H9 (cell line): ENCODE measurements around the gene CRLF3. TPM values are rescaled to one million over a fixed set of nuclear protein-coding genes. Genes with fewer than 3 reads are reported as not detected.
"Not testable (repeated sequence)": the region's sequence is repeated elsewhere in the genome, so short reads cannot be mapped to it uniquely, and the experiment has no call there.

Experiments
- DNase-seq: peaks from one replicate; pipeline ENCODE4 v3.0.0-alpha.2; 2017
- H2AFZ ChIP-seq: one replicate; pipeline ENCODE4 v1.6.1; 2013; ENCODE audit warnings: mild to moderate bottlenecking, low read length, control low read depth, moderate library complexity
- H2AK5ac ChIP-seq: 2 replicates; pipeline ENCODE4 v1.6.1; 2013; ENCODE audit warnings: low read length, control low read depth, mixed read lengths; ENCODE audit not compliant: insufficient read length
- H2BK120ac ChIP-seq: one replicate; pipeline ENCODE4 v1.6.1; 2013; ENCODE audit warnings: low read depth, mild to moderate bottlenecking, low read length, control low read depth, inconsistent platforms; ENCODE audit not compliant: poor library complexity, severe bottlenecking
- H2BK12ac ChIP-seq: 2 replicates; pipeline ENCODE4 v1.6.1; 2013; ENCODE audit warnings: low read length, control low read depth, mixed read lengths, low read depth; ENCODE audit not compliant: insufficient read length
- H2BK15ac ChIP-seq: 2 replicates; pipeline ENCODE4 v1.6.1; 2013; ENCODE audit warnings: low read depth, low read length, control low read depth
- H2BK20ac ChIP-seq: one replicate; pipeline ENCODE4 v1.6.1; 2013; ENCODE audit warnings: low read depth, mild to moderate bottlenecking, low read length, control low read depth, inconsistent platforms; ENCODE audit not compliant: poor library complexity, severe bottlenecking
- H2BK5ac ChIP-seq: 2 replicates; pipeline ENCODE4 v1.6.1; 2013; ENCODE audit warnings: low read length, control low read depth, mixed read lengths; ENCODE audit not compliant: insufficient read length
- H3K14ac ChIP-seq: 2 replicates; pipeline ENCODE4 v1.6.1; 2013; ENCODE audit warnings: low read length, control low read depth; ENCODE audit not compliant: insufficient read depth
- H3K18ac ChIP-seq: 2 replicates; pipeline ENCODE4 v1.6.1; 2013; ENCODE audit warnings: low read depth, mild to moderate bottlenecking, mixed read lengths, low read length, control low read depth; ENCODE audit not compliant: insufficient read length
- H3K23ac ChIP-seq: 2 replicates; pipeline ENCODE4 v1.6.1; 2013; ENCODE audit warnings: low read length, control low read depth, mixed read lengths, low read depth; ENCODE audit not compliant: insufficient read length
- H3K23me2 ChIP-seq: 2 replicates; pipeline ENCODE4 v1.6.1; 2013; ENCODE audit warnings: low read depth, mild to moderate bottlenecking, mixed read lengths, low read length, control low read depth; ENCODE audit not compliant: insufficient read length, poor library complexity, severe bottlenecking
- H3K27ac ChIP-seq: 2 replicates; pipeline ENCODE4 v1.5.1; 2013; ENCODE audit warnings: low read length, control low read depth, mixed read lengths, low read depth; ENCODE audit not compliant: insufficient read length
- H3K27me3 ChIP-seq: 2 replicates; pipeline ENCODE4 v1.6.1; 2013; ENCODE audit warnings: low read length, control low read depth, inconsistent platforms; ENCODE audit not compliant: insufficient read depth
- H3K4ac ChIP-seq: 2 replicates; pipeline ENCODE4 v1.6.1; 2013; ENCODE audit warnings: low read depth, mild to moderate bottlenecking, control low read depth, inconsistent platforms, low read length, moderate library complexity
- H3K4me1 ChIP-seq: 2 replicates; pipeline ENCODE4 v1.6.1; 2013; ENCODE audit warnings: low read length, control low read depth, inconsistent platforms; ENCODE audit not compliant: insufficient read depth
- H3K4me2 ChIP-seq: 2 replicates; pipeline ENCODE4 v1.6.1; 2013; ENCODE audit warnings: low read length, control low read depth, mixed read lengths; ENCODE audit not compliant: insufficient read length, insufficient read depth
- H3K56ac ChIP-seq: 2 replicates; pipeline ENCODE4 v1.6.1; 2013; ENCODE audit warnings: low read depth, mild to moderate bottlenecking, mixed read lengths, low read length, control low read depth; ENCODE audit not compliant: insufficient read length
- H3K79me1 ChIP-seq: 2 replicates; pipeline ENCODE4 v1.6.1; 2013; ENCODE audit warnings: low read depth, mild to moderate bottlenecking, moderate library complexity, low read length, control low read depth, inconsistent platforms; ENCODE audit not compliant: insufficient read depth, poor library complexity, severe bottlenecking
- H3K79me2 ChIP-seq: 2 replicates; pipeline ENCODE4 v1.6.1; 2013; ENCODE audit warnings: low read length, control low read depth, inconsistent platforms; ENCODE audit not compliant: insufficient read depth
- H3K9ac ChIP-seq: 2 replicates; pipeline ENCODE4 v1.6.1; 2013; ENCODE audit warnings: low read length, control low read depth, mixed read lengths; ENCODE audit not compliant: insufficient read length; ENCODE audit errors: extremely low read depth
- H3K9me3 ChIP-seq: one replicate; pipeline ENCODE4 v1.6.1; 2013; ENCODE audit warnings: low read depth, low read length, inconsistent platforms; ENCODE audit not compliant: control insufficient read depth
- H3T11ph ChIP-seq: one replicate; pipeline ENCODE4 v1.6.1; 2013; ENCODE audit warnings: mild to moderate bottlenecking, low read length, control low read depth, inconsistent platforms
- H4K20me1 ChIP-seq: one replicate; pipeline ENCODE4 v1.6.1; 2013; ENCODE audit not compliant: control insufficient read depth, insufficient read length, insufficient read depth
- H4K5ac ChIP-seq: 2 replicates; pipeline ENCODE4 v1.6.1; 2013; ENCODE audit warnings: low read depth, mild to moderate bottlenecking, mixed read lengths, low read length, control low read depth; ENCODE audit not compliant: insufficient read length
- H4K8ac ChIP-seq: replicated peaks from 2 replicates; pipeline ENCODE4 v1.6.1; 2013; ENCODE audit warnings: low read length, control low read depth, mixed read lengths, low read depth; ENCODE audit not compliant: insufficient read length
- H4K91ac ChIP-seq: 2 replicates; pipeline ENCODE4 v1.6.1; 2013; ENCODE audit warnings: low read depth, mild to moderate bottlenecking, moderate library complexity, mixed read lengths, low read length, control low read depth; ENCODE audit not compliant: insufficient read length
- H3K27ac Mint-ChIP-seq, 3 experiments: 2 replicates in 2 of 3; 3 replicates in 1 of 3; pipeline ENCODE4 v1.8.0; 2020 to 2021; ENCODE audit warnings: mixed read lengths in 3 of 3, mild to moderate bottlenecking in 1 of 3, moderate library complexity in 1 of 3
- H3K27me3 Mint-ChIP-seq: 2 replicates; pipeline ENCODE4 v1.8.0; 2021; ENCODE audit warnings: low read depth, mild to moderate bottlenecking, moderate library complexity, mixed read lengths
- H3K36me3 Mint-ChIP-seq, 3 experiments: 2 replicates in 2 of 3; 3 replicates in 1 of 3; pipeline ENCODE4 v1.8.0; 2020 to 2021; ENCODE audit warnings: low read depth in 3 of 3, mixed read lengths in 3 of 3; ENCODE audit not compliant: insufficient read depth in 1 of 3
- H3K4me1 Mint-ChIP-seq, 2 experiments: 2 replicates each; pipeline ENCODE4 v1.8.0; 2020; ENCODE audit warnings: mixed read lengths in 2 of 2
- H3K4me3 Mint-ChIP-seq, 2 experiments: 2 replicates in 1 of 2; 3 replicates in 1 of 2; pipeline ENCODE4 v1.8.0; 2020 to 2021; ENCODE audit warnings: mild to moderate bottlenecking in 2 of 2, mixed read lengths in 2 of 2, moderate library complexity in 1 of 2
- H3K9me3 Mint-ChIP-seq, 2 experiments: 2 replicates in 1 of 2; 3 replicates in 1 of 2; pipeline ENCODE4 v1.8.0; 2020; ENCODE audit warnings: mild to moderate bottlenecking in 2 of 2, mixed read lengths in 2 of 2, moderate library complexity in 1 of 2
- WGBS: extraction: QIAGEN DNeasy Blood & Tissue Kit; methylation state at CpG from one replicate; pipeline ENCODE4 v1.1.7; 2013; ENCODE audit warnings: missing lambda C conversion rate, low lambda C conversion rate, mixed read lengths; ENCODE audit not compliant: insufficient read length; ENCODE audit errors: extremely low coverage; 5-methylcytosine and 5-hydroxymethylcytosine counted together
- total RNA-seq: library from RNA; stranded (reverse); gene quantifications from 2 replicates; pipeline ENCODE4 v1.2.1, GENCODE V29; 2021
- TF ChIP-seq, protein P1 (sequence below): fragments of 200-600 bp; sonication (generic); conservative IDR thresholded peaks from 3 replicates; pipeline ENCODE4 v1.8.0; 2021; ENCODE audit warnings: antibody characterized with exemption, mild to moderate bottlenecking

CRLF3 gene
- total RNA-seq, 1 experiment from 2014 or later = 18.1 TPM

DNA sequence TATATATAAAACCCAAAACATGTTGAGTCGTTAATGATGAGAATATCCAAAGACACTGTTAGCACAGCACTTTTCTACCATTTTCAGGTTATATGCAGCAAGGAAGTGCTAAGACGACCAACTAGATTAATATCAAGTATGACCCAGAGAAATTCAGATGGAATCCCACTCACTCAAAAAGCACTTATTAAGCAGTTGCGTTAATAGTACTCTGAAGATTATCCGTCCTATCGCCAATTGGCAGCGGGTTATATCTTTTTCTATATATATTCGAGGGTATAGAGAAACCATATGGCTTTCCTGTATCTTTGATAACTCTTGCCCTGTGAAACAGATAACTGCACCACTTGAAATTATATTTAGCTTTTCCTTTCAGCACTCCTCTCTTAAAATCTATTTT is 1.1 kb downstream of the CRLF3 start:
- Histone ChIP-seq H2AK5ac (no peak overlapping the region), H2BK5ac (no peak overlapping the region), H4K5ac (no peak overlapping the region), H2BK15ac (no peak overlapping the region), H4K20me1 (no peaks in the 10 kb centered on the region), H4K91ac (no peak overlapping the region), H2BK20ac (no peak overlapping the region), H2BK120ac (no peak overlapping the region), H3T11ph (no peak overlapping the region), H3K4me2 (peak overlapping the region; percentile 67), H3K79me2 (peaks cover 3% of the 10 kb centered on the region; the same call in 1 of the 2 replicates), H2BK12ac (no peak overlapping the region), H3K9me3 (no peaks in the 10 kb centered on the region), H3K27me3 (no peaks in the 10 kb centered on the region), H4K8ac (no peak overlapping the region), H3K56ac (no peak overlapping the region), H3K23ac (no peak overlapping the region), H3K23me2 (no peaks in the 10 kb centered on the region), H3K4me1 (no peaks in the 10 kb centered on the region), H2AFZ (no peak overlapping the region), H3K18ac (no peak overlapping the region), H3K4ac (no peak overlapping the region), H3K9ac (no peak overlapping the region), H3K27ac (no peak overlapping the region), H3K14ac (no peak overlapping the region), H3K79me1 (peaks cover 2% of the 10 kb centered on the region)
- peak overlapping the region; percentile 88 to 99 (median 98); a peak in 4 of 7 replicates for H3K27ac Mint-ChIP-seq
- TF ChIP-seq, protein P1, sequence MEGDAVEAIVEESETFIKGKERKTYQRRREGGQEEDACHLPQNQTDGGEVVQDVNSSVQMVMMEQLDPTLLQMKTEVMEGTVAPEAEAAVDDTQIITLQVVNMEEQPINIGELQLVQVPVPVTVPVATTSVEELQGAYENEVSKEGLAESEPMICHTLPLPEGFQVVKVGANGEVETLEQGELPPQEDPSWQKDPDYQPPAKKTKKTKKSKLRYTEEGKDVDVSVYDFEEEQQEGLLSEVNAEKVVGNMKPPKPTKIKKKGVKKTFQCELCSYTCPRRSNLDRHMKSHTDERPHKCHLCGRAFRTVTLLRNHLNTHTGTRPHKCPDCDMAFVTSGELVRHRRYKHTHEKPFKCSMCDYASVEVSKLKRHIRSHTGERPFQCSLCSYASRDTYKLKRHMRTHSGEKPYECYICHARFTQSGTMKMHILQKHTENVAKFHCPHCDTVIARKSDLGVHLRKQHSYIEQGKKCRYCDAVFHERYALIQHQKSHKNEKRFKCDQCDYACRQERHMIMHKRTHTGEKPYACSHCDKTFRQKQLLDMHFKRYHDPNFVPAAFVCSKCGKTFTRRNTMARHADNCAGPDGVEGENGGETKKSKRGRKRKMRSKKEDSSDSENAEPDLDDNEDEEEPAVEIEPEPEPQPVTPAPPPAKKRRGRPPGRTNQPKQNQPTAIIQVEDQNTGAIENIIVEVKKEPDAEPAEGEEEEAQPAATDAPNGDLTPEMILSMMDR = no peak
- WGBS = no CpG with 5 or more reads among the region's 7 CpGs
- peaks cover 0 to 8% (median 0%) of the 10 kb centered on the region in 3 experiments; a peak in 4 of 7 replicates for H3K36me3 Mint-ChIP-seq
- H3K9me3 Mint-ChIP-seq = no peaks in the 10 kb centered on the region; a peak in 1 of 5 replicates
- peaks cover 24 to 29% of the 10 kb centered on the region in 2 experiments for H3K4me1 Mint-ChIP-seq
- DNase-seq = no peak
- peak overlapping the region; percentile 97 for H3K4me3 Mint-ChIP-seq
- H3K27me3 Mint-ChIP-seq = peaks cover 2% of the 10 kb centered on the region

DNA sequence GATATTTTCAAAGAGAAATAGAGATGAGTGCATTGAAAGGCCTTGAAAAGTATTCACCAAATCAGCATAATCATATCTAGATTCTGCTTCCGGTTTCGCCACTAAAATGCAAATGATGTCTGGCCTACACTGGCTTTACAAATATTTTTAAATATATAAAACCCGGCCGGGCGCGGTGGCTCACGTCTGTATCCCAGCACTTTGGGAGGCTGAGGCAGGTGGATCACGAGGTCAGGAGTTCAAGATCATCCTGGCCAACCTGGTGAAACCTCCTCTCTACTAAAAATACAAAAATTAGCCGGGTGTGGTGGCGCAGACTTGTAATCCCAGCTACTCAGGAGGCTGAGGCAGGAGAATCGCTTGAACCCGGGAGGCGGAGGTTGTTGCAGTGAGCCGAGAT is 1.6 kb downstream of the CRLF3 start:
- DNase-seq, H3K4me2 ChIP-seq, H3K36me3 Mint-ChIP-seq, H3T11ph ChIP-seq, H3K23me2 ChIP-seq, H3K9me3 Mint-ChIP-seq, H2BK12ac ChIP-seq, H3K27ac ChIP-seq, H3K14ac ChIP-seq, H3K56ac ChIP-seq, H3K27me3 Mint-ChIP-seq, H2BK20ac ChIP-seq, H3K4ac ChIP-seq, H4K8ac ChIP-seq, H3K4me1 ChIP-seq, H3K9me3 ChIP-seq, H3K79me2 ChIP-seq, H4K91ac ChIP-seq, H4K5ac ChIP-seq, H2BK120ac ChIP-seq, H2BK5ac ChIP-seq, H3K27me3 ChIP-seq, H2AFZ ChIP-seq, H2BK15ac ChIP-seq, H3K23ac ChIP-seq, H3K27ac Mint-ChIP-seq, H3K18ac ChIP-seq, H3K9ac ChIP-seq, H4K20me1 ChIP-seq, H2AK5ac ChIP-seq, H3K79me1 ChIP-seq: not testable (repeated sequence)
- peak overlapping the region in 1 of 2 experiments; percentile 20; a peak in 2 of 5 replicates for H3K4me3 Mint-ChIP-seq
- WGBS = no CpG with 5 or more reads among the region's 14 CpGs
- peaks cover 24 to 29% of the 10 kb centered on the region in 2 experiments for H3K4me1 Mint-ChIP-seq
